GM04503 (cell line): ENCODE results near the gene PSMB11.

Experiments
- DNase-seq: peaks from one replicate; pipeline ENCODE4 v3.0.0-alpha.2; 2012; ENCODE audit warnings: low read depth

PSMB11 gene

GRCh38 chr14:23089498-23090253, 47.7 kb downstream of the PSMB11 start:
- DNase-seq, result no peak

- DNase-seq, result no peak
Measured at GRCh38 chr14:23090254-23090636, 48.2 kb downstream of the PSMB11 start.

- no peak for DNase-seq
Measured at GRCh38 chr14:23091294-23092225, 49.5 kb downstream of the PSMB11 start.

- DNase-seq, result no peak
Measured at GRCh38 chr14:23093104-23093503, 51.1 kb downstream of the PSMB11 start.

- no peak for DNase-seq
Measured at GRCh38 chr14:23093526-23093925, 51.5 kb downstream of the PSMB11 start.
